H9 (cell line): ENCODE data around the gene SKIL. TPM values are rescaled to one million over a fixed set of nuclear protein-coding genes. Genes with fewer than 3 reads are reported as not detected.
A peak's percentile ranks its signal among the peaks of the same experiment; 100 is the strongest.

ENCODE experiments used
- DNase-seq: peaks from one replicate; pipeline ENCODE4 v3.0.0-alpha.2; 2017
- H2AFZ ChIP-seq: one replicate; pipeline ENCODE4 v1.6.1; 2013; ENCODE audit warnings: mild to moderate bottlenecking, low read length, control low read depth, moderate library complexity
- H2AK5ac ChIP-seq: 2 replicates; pipeline ENCODE4 v1.6.1; 2013; ENCODE audit warnings: low read length, control low read depth, mixed read lengths; ENCODE audit not compliant: insufficient read length
- H2BK120ac ChIP-seq: one replicate; pipeline ENCODE4 v1.6.1; 2013; ENCODE audit warnings: low read depth, mild to moderate bottlenecking, low read length, control low read depth, inconsistent platforms; ENCODE audit not compliant: poor library complexity, severe bottlenecking
- H2BK12ac ChIP-seq: 2 replicates; pipeline ENCODE4 v1.6.1; 2013; ENCODE audit warnings: low read length, control low read depth, mixed read lengths, low read depth; ENCODE audit not compliant: insufficient read length
- H2BK15ac ChIP-seq: 2 replicates; pipeline ENCODE4 v1.6.1; 2013; ENCODE audit warnings: low read depth, low read length, control low read depth
- H2BK20ac ChIP-seq: one replicate; pipeline ENCODE4 v1.6.1; 2013; ENCODE audit warnings: low read depth, mild to moderate bottlenecking, low read length, control low read depth, inconsistent platforms; ENCODE audit not compliant: poor library complexity, severe bottlenecking
- H2BK5ac ChIP-seq: 2 replicates; pipeline ENCODE4 v1.6.1; 2013; ENCODE audit warnings: low read length, control low read depth, mixed read lengths; ENCODE audit not compliant: insufficient read length
- H3K14ac ChIP-seq: 2 replicates; pipeline ENCODE4 v1.6.1; 2013; ENCODE audit warnings: low read length, control low read depth; ENCODE audit not compliant: insufficient read depth
- H3K18ac ChIP-seq: 2 replicates; pipeline ENCODE4 v1.6.1; 2013; ENCODE audit warnings: low read depth, mild to moderate bottlenecking, mixed read lengths, low read length, control low read depth; ENCODE audit not compliant: insufficient read length
- H3K23ac ChIP-seq: 2 replicates; pipeline ENCODE4 v1.6.1; 2013; ENCODE audit warnings: low read length, control low read depth, mixed read lengths, low read depth; ENCODE audit not compliant: insufficient read length
- H3K23me2 ChIP-seq: 2 replicates; pipeline ENCODE4 v1.6.1; 2013; ENCODE audit warnings: low read depth, mild to moderate bottlenecking, mixed read lengths, low read length, control low read depth; ENCODE audit not compliant: insufficient read length, poor library complexity, severe bottlenecking
- H3K27ac ChIP-seq: 2 replicates; pipeline ENCODE4 v1.5.1; 2013; ENCODE audit warnings: low read length, control low read depth, mixed read lengths, low read depth; ENCODE audit not compliant: insufficient read length
- H3K27me3 ChIP-seq: 2 replicates; pipeline ENCODE4 v1.6.1; 2013; ENCODE audit warnings: low read length, control low read depth, inconsistent platforms; ENCODE audit not compliant: insufficient read depth
- H3K4ac ChIP-seq: 2 replicates; pipeline ENCODE4 v1.6.1; 2013; ENCODE audit warnings: low read depth, mild to moderate bottlenecking, control low read depth, inconsistent platforms, low read length, moderate library complexity
- H3K4me1 ChIP-seq: 2 replicates; pipeline ENCODE4 v1.6.1; 2013; ENCODE audit warnings: low read length, control low read depth, inconsistent platforms; ENCODE audit not compliant: insufficient read depth
- H3K4me2 ChIP-seq: 2 replicates; pipeline ENCODE4 v1.6.1; 2013; ENCODE audit warnings: low read length, control low read depth, mixed read lengths; ENCODE audit not compliant: insufficient read length, insufficient read depth
- H3K56ac ChIP-seq: 2 replicates; pipeline ENCODE4 v1.6.1; 2013; ENCODE audit warnings: low read depth, mild to moderate bottlenecking, mixed read lengths, low read length, control low read depth; ENCODE audit not compliant: insufficient read length
- H3K79me1 ChIP-seq: 2 replicates; pipeline ENCODE4 v1.6.1; 2013; ENCODE audit warnings: low read depth, mild to moderate bottlenecking, moderate library complexity, low read length, control low read depth, inconsistent platforms; ENCODE audit not compliant: insufficient read depth, poor library complexity, severe bottlenecking
- H3K79me2 ChIP-seq: 2 replicates; pipeline ENCODE4 v1.6.1; 2013; ENCODE audit warnings: low read length, control low read depth, inconsistent platforms; ENCODE audit not compliant: insufficient read depth
- H3K9ac ChIP-seq: 2 replicates; pipeline ENCODE4 v1.6.1; 2013; ENCODE audit warnings: low read length, control low read depth, mixed read lengths; ENCODE audit not compliant: insufficient read length; ENCODE audit errors: extremely low read depth
- H3K9me3 ChIP-seq: one replicate; pipeline ENCODE4 v1.6.1; 2013; ENCODE audit warnings: low read depth, low read length, inconsistent platforms; ENCODE audit not compliant: control insufficient read depth
- H3T11ph ChIP-seq: one replicate; pipeline ENCODE4 v1.6.1; 2013; ENCODE audit warnings: mild to moderate bottlenecking, low read length, control low read depth, inconsistent platforms
- H4K20me1 ChIP-seq: one replicate; pipeline ENCODE4 v1.6.1; 2013; ENCODE audit not compliant: control insufficient read depth, insufficient read length, insufficient read depth
- H4K5ac ChIP-seq: 2 replicates; pipeline ENCODE4 v1.6.1; 2013; ENCODE audit warnings: low read depth, mild to moderate bottlenecking, mixed read lengths, low read length, control low read depth; ENCODE audit not compliant: insufficient read length
- H4K8ac ChIP-seq: replicated peaks from 2 replicates; pipeline ENCODE4 v1.6.1; 2013; ENCODE audit warnings: low read length, control low read depth, mixed read lengths, low read depth; ENCODE audit not compliant: insufficient read length
- H4K91ac ChIP-seq: 2 replicates; pipeline ENCODE4 v1.6.1; 2013; ENCODE audit warnings: low read depth, mild to moderate bottlenecking, moderate library complexity, mixed read lengths, low read length, control low read depth; ENCODE audit not compliant: insufficient read length
- H3K27ac Mint-ChIP-seq, 3 experiments: 2 replicates in 2 of 3; 3 replicates in 1 of 3; pipeline ENCODE4 v1.8.0; 2020 to 2021; ENCODE audit warnings: mixed read lengths in 3 of 3, mild to moderate bottlenecking in 1 of 3, moderate library complexity in 1 of 3
- H3K27me3 Mint-ChIP-seq: 2 replicates; pipeline ENCODE4 v1.8.0; 2021; ENCODE audit warnings: low read depth, mild to moderate bottlenecking, moderate library complexity, mixed read lengths
- H3K36me3 Mint-ChIP-seq, 3 experiments: 2 replicates in 2 of 3; 3 replicates in 1 of 3; pipeline ENCODE4 v1.8.0; 2020 to 2021; ENCODE audit warnings: low read depth in 3 of 3, mixed read lengths in 3 of 3; ENCODE audit not compliant: insufficient read depth in 1 of 3
- H3K4me1 Mint-ChIP-seq, 2 experiments: 2 replicates each; pipeline ENCODE4 v1.8.0; 2020; ENCODE audit warnings: mixed read lengths in 2 of 2
- H3K4me3 Mint-ChIP-seq, 2 experiments: 2 replicates in 1 of 2; 3 replicates in 1 of 2; pipeline ENCODE4 v1.8.0; 2020 to 2021; ENCODE audit warnings: mild to moderate bottlenecking in 2 of 2, mixed read lengths in 2 of 2, moderate library complexity in 1 of 2
- H3K9me3 Mint-ChIP-seq, 2 experiments: 2 replicates in 1 of 2; 3 replicates in 1 of 2; pipeline ENCODE4 v1.8.0; 2020; ENCODE audit warnings: mild to moderate bottlenecking in 2 of 2, mixed read lengths in 2 of 2, moderate library complexity in 1 of 2
- WGBS: extraction: QIAGEN DNeasy Blood & Tissue Kit; methylation state at CpG from one replicate; pipeline ENCODE4 v1.1.7; 2013; ENCODE audit warnings: missing lambda C conversion rate, low lambda C conversion rate, mixed read lengths; ENCODE audit not compliant: insufficient read length; ENCODE audit errors: extremely low coverage; 5-methylcytosine and 5-hydroxymethylcytosine counted together
- total RNA-seq: library from RNA; stranded (reverse); gene quantifications from 2 replicates; pipeline ENCODE4 v1.2.1, GENCODE V29; 2021
- TF ChIP-seq, protein P1 (sequence below): fragments of 200-600 bp; sonication (generic); conservative IDR thresholded peaks from 3 replicates; pipeline ENCODE4 v1.8.0; 2021; ENCODE audit warnings: antibody characterized with exemption, mild to moderate bottlenecking

Gene SKIL
- total RNA-seq, 1 experiment from 2014 or later = 170 TPM

DNA sequence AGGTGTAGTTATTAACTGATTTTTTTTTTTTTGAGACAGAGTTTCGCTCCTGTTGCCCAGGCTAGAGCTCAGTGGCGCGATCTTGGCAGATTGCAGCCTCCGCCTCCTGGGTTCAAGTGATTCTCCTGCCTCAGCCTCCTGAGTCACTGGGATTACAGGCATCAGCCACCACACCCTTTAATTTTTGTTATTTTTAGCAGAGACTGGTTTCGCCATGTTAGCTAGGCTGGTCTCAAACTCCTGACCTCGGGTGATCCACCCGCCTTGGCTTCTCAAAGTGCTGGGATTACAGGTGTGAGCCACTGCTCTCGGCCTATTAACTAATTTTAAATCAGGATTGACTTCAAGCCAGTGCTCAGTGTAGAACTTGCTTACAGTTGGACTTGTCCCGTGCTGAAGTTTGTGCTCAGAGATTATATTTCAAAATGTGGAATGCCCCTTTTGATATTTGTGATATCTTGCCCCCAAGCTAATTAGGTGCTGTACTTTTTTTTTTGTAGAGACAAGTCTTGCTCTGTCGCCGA is 6.0 kb downstream of the SKIL start:
- no CpG with 5 or more reads among the region's 11 CpGs for WGBS
- TF ChIP-seq, protein P1, sequence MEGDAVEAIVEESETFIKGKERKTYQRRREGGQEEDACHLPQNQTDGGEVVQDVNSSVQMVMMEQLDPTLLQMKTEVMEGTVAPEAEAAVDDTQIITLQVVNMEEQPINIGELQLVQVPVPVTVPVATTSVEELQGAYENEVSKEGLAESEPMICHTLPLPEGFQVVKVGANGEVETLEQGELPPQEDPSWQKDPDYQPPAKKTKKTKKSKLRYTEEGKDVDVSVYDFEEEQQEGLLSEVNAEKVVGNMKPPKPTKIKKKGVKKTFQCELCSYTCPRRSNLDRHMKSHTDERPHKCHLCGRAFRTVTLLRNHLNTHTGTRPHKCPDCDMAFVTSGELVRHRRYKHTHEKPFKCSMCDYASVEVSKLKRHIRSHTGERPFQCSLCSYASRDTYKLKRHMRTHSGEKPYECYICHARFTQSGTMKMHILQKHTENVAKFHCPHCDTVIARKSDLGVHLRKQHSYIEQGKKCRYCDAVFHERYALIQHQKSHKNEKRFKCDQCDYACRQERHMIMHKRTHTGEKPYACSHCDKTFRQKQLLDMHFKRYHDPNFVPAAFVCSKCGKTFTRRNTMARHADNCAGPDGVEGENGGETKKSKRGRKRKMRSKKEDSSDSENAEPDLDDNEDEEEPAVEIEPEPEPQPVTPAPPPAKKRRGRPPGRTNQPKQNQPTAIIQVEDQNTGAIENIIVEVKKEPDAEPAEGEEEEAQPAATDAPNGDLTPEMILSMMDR = no peak
- Histone ChIP-seq H4K5ac (no peak overlapping the region), H2BK12ac (no peak overlapping the region), H2BK20ac (no peak overlapping the region), H2AK5ac (no peak overlapping the region), H3K23me2 (no peaks in the 10 kb centered on the region), H3K4ac (no peak overlapping the region), H3K9me3 (no peaks in the 10 kb centered on the region), H3K14ac (no peak overlapping the region), H4K20me1 (no peaks in the 10 kb centered on the region), H3K23ac (no peak overlapping the region), H3K79me1 (no peaks in the 10 kb centered on the region), H3K79me2 (peaks cover 79% of the 10 kb centered on the region), H2BK120ac (no peak overlapping the region), H3K18ac (no peak overlapping the region), H4K91ac (no peak overlapping the region), H3K56ac (no peak overlapping the region), H3K4me2 (peak overlapping the region; percentile 8), H3K9ac (no peak overlapping the region), H2AFZ (no peak overlapping the region), H4K8ac (no peak overlapping the region), H2BK5ac (no peak overlapping the region), H3K27me3 (no peaks in the 10 kb centered on the region), H3T11ph (no peak overlapping the region), H2BK15ac (no peak overlapping the region), H3K27ac (no peak overlapping the region), H3K4me1 (peaks cover 2% of the 10 kb centered on the region; the same call in 1 of the 2 replicates)
- Mint-ChIP-seq H3K27ac (peak overlapping the region; percentile 39 to 77 (median 52); a peak in 3 of 7 replicates), H3K9me3 (no peaks in the 10 kb centered on the region; a peak in 1 of 5 replicates), H3K36me3 (peaks cover 60 to 83% (median 61%) of the 10 kb centered on the region in 3 experiments), H3K27me3 (no peaks in the 10 kb centered on the region), H3K4me1 (peaks cover 45 to 64% of the 10 kb centered on the region in 2 experiments), H3K4me3 (peak overlapping the region; percentile 56 to 77)
- DNase-seq = no peak
